OCI-LY7 (cell line): ENCODE measurements around the gene STXBP1. TPM values are rescaled to one million over a fixed set of nuclear protein-coding genes. Genes with fewer than 3 reads are reported as not detected.

Source experiments
- BruUV-seq: library from RNA; stranded (reverse); fragments of 400-500 nt; replicated peaks from 2 replicates; lab custom pipeline; 2021; lab: Mats Ljungman, UMichigan
- CTCF ChIA-PET: fragments of 300-600 bp; sonication (Branson Sonifier 250); formaldehyde crosslinking; loops from one replicate; lab custom pipeline; 2022; ENCODE audit warnings: antibody characterized with exemption; ENCODE audit not compliant: unreplicated experiment; lab: Charles Lee
- POLR2A ChIA-PET: fragments of 300-600 bp; sonication (Branson Sonifier 250); formaldehyde crosslinking; loops from one replicate; lab custom pipeline; 2022; ENCODE audit warnings: antibody characterized with exemption; lab: Charles Lee
- DNase-seq: peaks from one replicate; pipeline ENCODE4 v3.0.0-alpha.2; 2015; ENCODE audit warnings: low spot score
- H2AFZ ChIP-seq: fragments of 200-600 bp; sonication (generic), shearing (Covaris generic); 2 replicates; pipeline ENCODE4 v1.6.1; 2014; ENCODE audit warnings: mild to moderate bottlenecking, antibody characterized with exemption, low read length, moderate library complexity
- H3K27ac ChIP-seq: fragments of 200-600 bp; sonication (generic); 2 replicates; pipeline ENCODE4 v1.5.1; 2014; ENCODE audit warnings: mixed run types, low read depth, mild to moderate bottlenecking, moderate library complexity, low read length, inconsistent platforms; ENCODE audit not compliant: poor library complexity, severe bottlenecking
- H3K36me3 ChIP-seq: fragments of 200-600 bp; sonication (generic); 2 replicates; pipeline ENCODE4 v1.6.1; 2014; ENCODE audit warnings: mild to moderate bottlenecking, antibody characterized with exemption, low read length, moderate library complexity, mixed read lengths; ENCODE audit not compliant: insufficient read depth
- H3K4me1 ChIP-seq: fragments of 200-600 bp; sonication (generic); 2 replicates; pipeline ENCODE4 v1.5.1; 2014; ENCODE audit warnings: mild to moderate bottlenecking, low read length; ENCODE audit not compliant: insufficient read depth, poor library complexity, severe bottlenecking
- H3K4me2 ChIP-seq: fragments of 200-600 bp; sonication (generic); 2 replicates; pipeline ENCODE4 v1.6.1; 2014; ENCODE audit warnings: mild to moderate bottlenecking, low read length
- H3K4me3 ChIP-seq: fragments of 200-600 bp; sonication (generic); 2 replicates; pipeline ENCODE4 v1.5.1; 2014; ENCODE audit warnings: mild to moderate bottlenecking, low read depth, low read length; ENCODE audit not compliant: poor library complexity, severe bottlenecking
- H3K79me2 ChIP-seq: fragments of 200-600 bp; sonication (generic); 2 replicates; pipeline ENCODE4 v1.6.1; 2016; ENCODE audit warnings: low read depth, mild to moderate bottlenecking, low read length, moderate library complexity, mixed read lengths; ENCODE audit not compliant: insufficient read depth
- H3K9me2 ChIP-seq: fragments of 200-600 bp; sonication (generic); 2 replicates; pipeline ENCODE4 v1.6.1; 2016; ENCODE audit warnings: mild to moderate bottlenecking, low read length, mixed read lengths; ENCODE audit not compliant: insufficient read depth
- H3K9me3 ChIP-seq: fragments of 200-600 bp; sonication (generic); 2 replicates; pipeline ENCODE4 v1.6.1; 2014; ENCODE audit warnings: mild to moderate bottlenecking, mixed run types, low read length, mixed read lengths
- H4K20me1 ChIP-seq: fragments of 200-600 bp; sonication (generic); 2 replicates; pipeline ENCODE4 v1.6.1; 2014; ENCODE audit warnings: mild to moderate bottlenecking, antibody characterized with exemption, low read length, moderate library complexity, mixed read lengths; ENCODE audit not compliant: insufficient read depth
- EZH2phosphoT487 ChIP-seq: fragments of 200-600 bp; sonication (generic); IDR thresholded peaks from 2 replicates; pipeline ENCODE4 v1.6.1; 2018; ENCODE audit warnings: low read depth, borderline replicate concordance, mild to moderate bottlenecking, mixed run types, antibody characterized with exemption, low read length, moderate library complexity, mixed read lengths
- intact Hi-C: fragments of 100-400 bp; cut with micrococcal nuclease; formaldehyde crosslinking; loops from one replicate; pipeline ENCODE4 v1.10.0; 2022; ENCODE audit not compliant: unreplicated experiment
- total RNA-seq, 2 experiments: library from RNA; depleted of rRNA in 1 of 2; stranded (reverse); fragments of >200 nt in 1 of 2; shearing (Covaris generic) in 1 of 2; gene quantifications; 2 replicates each; pipeline ENCODE4 v1.2.3, GENCODE V29; 2014 to 2022
- TF ChIP-seq, protein P1 (sequence below): fragments of 200-600 bp; sonication (generic); conservative IDR thresholded peaks from 2 replicates; pipeline ENCODE4 v1.5.1; 2014; ENCODE audit warnings: mild to moderate bottlenecking, antibody characterized with exemption, low read length, moderate library complexity, mixed read lengths

Gene STXBP1
- total RNA-seq, 2 experiments from 2014 or later = 4.1 to 20.4 TPM

DNA sequence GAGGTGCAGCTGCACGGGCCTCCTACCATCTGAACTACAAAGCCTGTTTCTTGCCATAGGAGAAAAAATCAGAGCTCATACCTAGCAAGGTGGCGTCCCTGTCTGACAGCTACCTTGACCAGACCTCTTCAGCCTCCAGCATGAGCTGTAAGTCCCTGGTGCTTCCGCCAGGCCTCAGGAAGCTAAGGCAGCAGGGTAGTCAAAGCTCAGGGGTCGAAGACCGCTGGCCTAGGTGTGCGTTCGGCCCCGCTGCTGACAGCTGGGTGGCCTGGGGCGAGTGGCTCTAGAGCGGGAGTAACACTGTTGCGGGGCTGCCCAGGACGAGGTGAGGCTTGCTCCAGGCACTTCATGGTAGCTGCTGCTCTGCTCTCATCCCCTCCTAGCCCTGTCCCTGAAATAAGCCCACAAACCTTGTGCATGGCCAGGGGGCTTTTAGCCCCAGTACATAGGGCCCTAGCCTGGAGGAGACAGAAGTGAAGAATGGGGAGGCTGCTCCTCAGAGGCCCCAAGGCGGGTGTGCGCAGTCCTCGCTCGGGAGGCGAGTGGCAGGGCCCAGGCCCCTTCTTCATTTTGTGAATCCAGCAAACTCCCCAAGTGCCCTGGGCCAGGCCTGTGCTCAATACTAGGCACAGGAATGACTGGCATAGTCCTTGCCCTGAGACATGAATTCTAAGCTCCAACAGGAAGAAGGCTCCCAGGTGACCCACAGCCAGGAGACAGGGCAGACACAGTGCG lies 117.6 kb downstream of the STXBP1 start:
- CTCF ChIA-PET = no interaction called here
- Histone ChIP-seq H2AFZ (no peak overlapping the region), H3K36me3 (no peaks in the 10 kb centered on the region), H3K79me2 (no peaks in the 10 kb centered on the region), H3K4me1 (peaks cover 11% of the 10 kb centered on the region), H3K27ac (no peak overlapping the region), H3K9me2 (no peaks in the 10 kb centered on the region), H3K9me3 (no peaks in the 10 kb centered on the region), H3K4me3 (no peak overlapping the region), H4K20me1 (no peaks in the 10 kb centered on the region), H3K4me2 (no peak overlapping the region)
- no TSS peak for BruUV-seq
- DNase-seq = no peak
- no peak for TF ChIP-seq EZH2phosphoT487
- TF ChIP-seq, protein P1, sequence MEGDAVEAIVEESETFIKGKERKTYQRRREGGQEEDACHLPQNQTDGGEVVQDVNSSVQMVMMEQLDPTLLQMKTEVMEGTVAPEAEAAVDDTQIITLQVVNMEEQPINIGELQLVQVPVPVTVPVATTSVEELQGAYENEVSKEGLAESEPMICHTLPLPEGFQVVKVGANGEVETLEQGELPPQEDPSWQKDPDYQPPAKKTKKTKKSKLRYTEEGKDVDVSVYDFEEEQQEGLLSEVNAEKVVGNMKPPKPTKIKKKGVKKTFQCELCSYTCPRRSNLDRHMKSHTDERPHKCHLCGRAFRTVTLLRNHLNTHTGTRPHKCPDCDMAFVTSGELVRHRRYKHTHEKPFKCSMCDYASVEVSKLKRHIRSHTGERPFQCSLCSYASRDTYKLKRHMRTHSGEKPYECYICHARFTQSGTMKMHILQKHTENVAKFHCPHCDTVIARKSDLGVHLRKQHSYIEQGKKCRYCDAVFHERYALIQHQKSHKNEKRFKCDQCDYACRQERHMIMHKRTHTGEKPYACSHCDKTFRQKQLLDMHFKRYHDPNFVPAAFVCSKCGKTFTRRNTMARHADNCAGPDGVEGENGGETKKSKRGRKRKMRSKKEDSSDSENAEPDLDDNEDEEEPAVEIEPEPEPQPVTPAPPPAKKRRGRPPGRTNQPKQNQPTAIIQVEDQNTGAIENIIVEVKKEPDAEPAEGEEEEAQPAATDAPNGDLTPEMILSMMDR = no peak
- POLR2A ChIA-PET = interaction anchor here (1.1 kb wide), 1 partner anchor 15 kb away, joined by 3 read pairs; no protein-coding TSS in a partner anchor
- intact Hi-C loops = no loop called here

DNA sequence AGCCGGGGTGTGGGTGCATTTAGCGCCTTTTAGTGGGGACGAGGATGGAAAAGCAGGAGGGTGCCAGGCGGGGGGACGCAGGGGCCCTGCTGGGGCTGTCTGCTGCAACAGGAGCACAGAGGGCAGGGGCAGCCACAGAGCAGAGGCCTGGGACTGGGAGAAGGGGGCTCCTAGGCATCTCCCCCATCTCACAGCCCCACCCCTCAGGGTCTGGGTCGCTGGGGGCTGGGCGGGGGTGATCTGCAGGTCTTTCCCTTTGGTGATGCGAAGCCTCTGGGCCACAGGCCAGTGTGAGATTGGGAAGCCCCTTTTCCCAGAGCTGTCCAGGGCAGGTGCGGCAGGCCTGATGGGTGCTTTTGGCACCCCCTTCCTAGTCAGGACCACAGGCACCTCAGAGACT lies 118.2 kb downstream of the STXBP1 start:
- Histone ChIP-seq H3K9me3 (no peaks in the 10 kb centered on the region), H3K79me2 (no peaks in the 10 kb centered on the region), H4K20me1 (no peaks in the 10 kb centered on the region), H3K36me3 (no peaks in the 10 kb centered on the region), H2AFZ (no peak overlapping the region), H3K4me1 (peaks cover 11% of the 10 kb centered on the region), H3K4me3 (no peak overlapping the region), H3K9me2 (no peaks in the 10 kb centered on the region), H3K4me2 (no peak overlapping the region), H3K27ac (no peak overlapping the region)
- no TSS peak for BruUV-seq
- CTCF ChIA-PET = no interaction called here
- POLR2A ChIA-PET = no interaction called here
- DNase-seq = no peak
- TF ChIP-seq, protein P1 = no peak
- no peak for TF ChIP-seq EZH2phosphoT487
- intact Hi-C loops = no loop called here

DNA sequence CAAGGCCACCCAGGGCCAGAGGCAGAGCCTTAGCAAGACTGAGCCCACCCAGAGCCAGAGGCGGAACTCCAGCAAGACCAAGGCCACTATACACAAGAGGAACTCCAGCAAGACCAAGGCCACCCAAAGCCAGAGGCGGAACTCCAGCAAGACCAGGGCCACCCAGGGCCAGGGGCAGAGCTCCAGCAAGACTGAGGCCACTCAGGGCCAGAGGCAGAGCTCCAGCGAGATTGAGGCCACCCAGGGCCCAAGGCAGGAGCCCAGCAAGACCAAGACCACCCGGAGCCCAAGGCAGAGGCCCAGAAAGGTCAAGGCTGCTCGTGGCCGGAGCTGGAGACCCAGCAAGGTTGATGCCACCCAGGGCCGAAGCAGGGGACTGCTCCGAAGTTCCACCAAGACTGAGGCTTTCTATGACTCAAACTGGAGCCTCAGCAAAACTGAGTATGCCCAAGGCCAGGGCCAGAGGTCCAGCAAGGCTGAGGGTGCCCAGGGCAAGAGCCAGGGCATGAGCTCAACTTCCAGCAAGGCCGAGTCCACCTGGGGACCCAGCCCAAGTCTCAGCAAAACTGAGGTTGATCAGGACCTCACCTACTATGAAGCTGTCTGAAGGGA lies 118.8 kb downstream of the STXBP1 start:
- TF ChIP-seq, protein P1 = no peak
- no peak for TF ChIP-seq EZH2phosphoT487
- no peak overlapping the region for H3K4me2 ChIP-seq
- ChIA-PET POLR2A (interaction anchor here (0.6 to 0.8 kb wide), 2 partner anchors 12 to 257 kb away, joined by 3 read pairs; no protein-coding TSS in a partner anchor), CTCF (no interaction called here)
- no peaks in the 10 kb centered on the region for H3K36me3 ChIP-seq
- H3K9me3 ChIP-seq = no peaks in the 10 kb centered on the region
- H3K79me2 ChIP-seq = no peaks in the 10 kb centered on the region
- peaks cover 17% of the 10 kb centered on the region for H3K4me1 ChIP-seq
- no peak overlapping the region for H2AFZ ChIP-seq
- intact Hi-C loops = no loop called here
- no peak overlapping the region for H3K4me3 ChIP-seq
- DNase-seq = no peak
- no peak overlapping the region for H3K27ac ChIP-seq
- no peaks in the 10 kb centered on the region for H4K20me1 ChIP-seq
- BruUV-seq = no TSS peak
- no peaks in the 10 kb centered on the region for H3K9me2 ChIP-seq
